Loucy (cell line): Measurements from ENCODE around the gene ZNF280C.

Experiments used
- EZH2phosphoT487 ChIP-seq: fragments of 200-600 bp; IDR thresholded peaks from 2 replicates; pipeline ENCODE4 v1.6.1; 2018; ENCODE audit warnings: antibody characterized with exemption, mild to moderate bottlenecking, moderate library complexity, borderline replicate concordance
- TF ChIP-seq, protein P1 (sequence below): fragments of 200-600 bp; sonication (generic); conservative IDR thresholded peaks from 2 replicates; pipeline ENCODE4 v1.5.1; 2014; ENCODE audit warnings: mild to moderate bottlenecking, antibody characterized with exemption, low read length

DNA sequence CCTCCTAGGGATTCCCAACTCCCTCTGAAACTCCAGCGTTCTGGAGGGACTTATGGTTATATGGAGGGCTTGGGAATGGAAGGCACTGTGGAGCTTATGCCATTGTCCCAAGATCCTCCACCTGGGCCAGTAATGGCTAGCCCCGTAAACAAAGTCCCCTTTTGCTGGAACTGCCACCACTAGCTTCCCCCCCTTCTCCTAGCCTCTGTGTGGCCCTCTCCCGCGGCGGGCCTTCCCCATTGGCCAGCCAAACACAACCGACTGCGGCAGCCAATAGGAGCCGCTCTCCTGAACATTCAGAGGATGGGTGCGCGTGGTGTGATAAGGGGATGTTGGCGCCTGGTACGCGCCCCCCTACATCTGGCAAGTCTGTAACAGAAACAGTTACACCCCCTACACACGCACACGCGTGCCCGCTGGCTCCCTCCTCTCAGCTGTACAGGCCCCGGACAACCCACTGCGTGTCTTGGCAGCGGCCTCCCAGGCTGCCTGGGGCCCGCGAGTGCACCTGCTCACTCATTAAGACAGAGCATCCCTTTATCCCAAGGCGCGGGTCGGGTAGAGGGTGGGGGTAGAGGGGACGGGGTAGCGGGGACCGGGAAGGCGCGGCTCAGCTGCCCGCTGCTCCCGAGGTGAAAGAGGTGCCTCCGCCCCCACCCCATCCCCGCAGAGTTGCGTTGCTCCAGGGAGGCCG is 97.8 kb downstream of the ZNF280C start:
- TF ChIP-seq, protein P1, sequence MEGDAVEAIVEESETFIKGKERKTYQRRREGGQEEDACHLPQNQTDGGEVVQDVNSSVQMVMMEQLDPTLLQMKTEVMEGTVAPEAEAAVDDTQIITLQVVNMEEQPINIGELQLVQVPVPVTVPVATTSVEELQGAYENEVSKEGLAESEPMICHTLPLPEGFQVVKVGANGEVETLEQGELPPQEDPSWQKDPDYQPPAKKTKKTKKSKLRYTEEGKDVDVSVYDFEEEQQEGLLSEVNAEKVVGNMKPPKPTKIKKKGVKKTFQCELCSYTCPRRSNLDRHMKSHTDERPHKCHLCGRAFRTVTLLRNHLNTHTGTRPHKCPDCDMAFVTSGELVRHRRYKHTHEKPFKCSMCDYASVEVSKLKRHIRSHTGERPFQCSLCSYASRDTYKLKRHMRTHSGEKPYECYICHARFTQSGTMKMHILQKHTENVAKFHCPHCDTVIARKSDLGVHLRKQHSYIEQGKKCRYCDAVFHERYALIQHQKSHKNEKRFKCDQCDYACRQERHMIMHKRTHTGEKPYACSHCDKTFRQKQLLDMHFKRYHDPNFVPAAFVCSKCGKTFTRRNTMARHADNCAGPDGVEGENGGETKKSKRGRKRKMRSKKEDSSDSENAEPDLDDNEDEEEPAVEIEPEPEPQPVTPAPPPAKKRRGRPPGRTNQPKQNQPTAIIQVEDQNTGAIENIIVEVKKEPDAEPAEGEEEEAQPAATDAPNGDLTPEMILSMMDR = no peak
- no peak for TF ChIP-seq EZH2phosphoT487
